Thymus (tissue), 11 donors: ENCODE data around the gene SYCE1. TPM values are rescaled to one million over a fixed set of nuclear protein-coding genes. Genes with fewer than 3 reads are reported as not detected.
"Not testable (repeated sequence)": the region's sequence is repeated elsewhere in the genome, so short reads cannot be mapped to it uniquely, and the experiment has no call there.

Experiments
- DNase-seq, 9 donors: peaks; one replicate each; pipeline ENCODE4 v3.0.0-alpha.2; 2013; ENCODE audit warnings: low spot score in 9 of 9, low read depth in 6 of 9, missing footprints in 1 of 9
- H3K27ac ChIP-seq, 2 donors: one replicate each; pipeline ENCODE4 v1.5.1; 2013; ENCODE audit warnings: control low read depth in 1 of 2, low read depth in 1 of 2, low read length in 1 of 2, mild to moderate bottlenecking in 1 of 2, moderate library complexity in 1 of 2
- H3K27me3 ChIP-seq, 2 donors: one replicate each; pipeline ENCODE4 v1.5.1; 2013; ENCODE audit warnings: low read length in 1 of 2; ENCODE audit not compliant: control insufficient read depth in 2 of 2, insufficient read depth in 1 of 2
- H3K36me3 ChIP-seq, 2 donors: one replicate each; pipeline ENCODE4 v1.5.1; 2013; ENCODE audit warnings: low read length in 1 of 2, mild to moderate bottlenecking in 1 of 2, moderate library complexity in 1 of 2; ENCODE audit not compliant: control insufficient read depth in 2 of 2, insufficient read depth in 2 of 2
- H3K4me1 ChIP-seq, 2 donors: one replicate each; pipeline ENCODE4 v1.5.1; 2013; ENCODE audit warnings: low read length in 2 of 2; ENCODE audit not compliant: control insufficient read depth in 2 of 2, insufficient read depth in 2 of 2
- H3K4me3 ChIP-seq, 2 donors: one replicate each; pipeline ENCODE4 v1.5.1; 2013; ENCODE audit warnings: low read length in 2 of 2, control low read depth in 1 of 2, mild to moderate bottlenecking in 1 of 2
- H3K9me3 ChIP-seq, 2 donors: one replicate each; pipeline ENCODE4 v1.5.1; 2013; ENCODE audit warnings: low read length in 1 of 2, mild to moderate bottlenecking in 1 of 2; ENCODE audit not compliant: control insufficient read depth in 2 of 2, insufficient read depth in 1 of 2
- WGBS: extraction: QIAGEN DNeasy Blood & Tissue Kit; methylation state at CpG from one replicate; pipeline ENCODE4 v1.1.7; 2013; 5-methylcytosine and 5-hydroxymethylcytosine counted together
- polyA plus RNA-seq: library from polyadenylated mRNA; stranded (reverse); fragments of 200-250 nt; gene quantifications from one replicate; pipeline ENCODE4 v1.2.3, GENCODE V29; 2013
- total RNA-seq: library from RNA; stranded (reverse); fragments of 120-200 nt; gene quantifications from one replicate; pipeline ENCODE4 v1.2.4, GENCODE V29; 2013
- donor health status: healthy.

The SYCE1 gene
- total and polyA plus RNA-seq, 2 donors = 0.41 TPM; not detected in 1

GRCh38 chr10:133567609-133568286, 2.4 kb upstream of the SYCE1 start:
- 95% methylated on average over 29 of the region's 29 CpGs for WGBS

GRCh38 chr10:133567119-133567518, 1.7 kb upstream of the SYCE1 start:
- no peak for DNase-seq
- Histone ChIP-seq H3K27ac (no peak overlapping the region), H3K36me3 (no peaks in the 10 kb centered on the region), H3K4me1 (no peaks in the 10 kb centered on the region), H3K4me3 (no peak overlapping the region), H3K9me3 (peaks cover 6 to 8% of the 10 kb centered on the region in 2 donors), H3K27me3 (peaks cover 0 to 3% of the 10 kb centered on the region in 2 donors)
- WGBS = 94% methylated on average over 5 of the region's 5 CpGs

More at GRCh38 chr10:133567609-133568286, 2.4 kb upstream of the SYCE1 start:
- Histone ChIP-seq H3K4me1 (no peaks in the 10 kb centered on the region), H3K36me3 (no peaks in the 10 kb centered on the region), H3K27ac (no peak overlapping the region), H3K9me3 (peaks cover 6 to 8% of the 10 kb centered on the region in 2 donors), H3K4me3 (no peak overlapping the region), H3K27me3 (peaks cover 0 to 3% of the 10 kb centered on the region in 2 donors)
- DNase-seq = no peak

- peaks cover 3 to 8% of the 10 kb centered on the region in 2 donors for H3K9me3 ChIP-seq
- WGBS = 94% methylated on average over 12 of the region's 12 CpGs
- no peaks in the 10 kb centered on the region for H3K4me1 ChIP-seq
- peaks cover 0 to 1% of the 10 kb centered on the region in 2 donors for H3K27me3 ChIP-seq
- DNase-seq = no peak
- H3K4me3 ChIP-seq = no peak overlapping the region
- H3K27ac ChIP-seq = no peak overlapping the region
- no peaks in the 10 kb centered on the region for H3K36me3 ChIP-seq
These were observed 567 bp downstream of the SYCE1 start for GRCh38 chr10:133564816-133565215.

GRCh38 chr10:133559216-133559615, 6.2 kb downstream of the SYCE1 start:
- no peaks in the 10 kb centered on the region for H3K36me3 ChIP-seq
- DNase-seq = no peak
- 93% methylated on average over 11 of the region's 11 CpGs for WGBS

GRCh38 chr10:133557381-133557780, 8.0 kb downstream of the SYCE1 start:
- Histone ChIP-seq H3K9me3 (no peaks in the 10 kb centered on the region), H3K27me3 (no peaks in the 10 kb centered on the region), H3K4me3 (no peak overlapping the region), H3K4me1 (no peaks in the 10 kb centered on the region), H3K36me3 (no peaks in the 10 kb centered on the region), H3K27ac (no peak overlapping the region)
- no peak for DNase-seq
- WGBS = 76% methylated on average over 3 of the region's 3 CpGs

More at GRCh38 chr10:133559216-133559615, 6.2 kb downstream of the SYCE1 start:
- H3K4me3 ChIP-seq = no peak overlapping the region
- no peak overlapping the region for H3K27ac ChIP-seq
- no peaks in the 10 kb centered on the region for H3K9me3 ChIP-seq
- H3K27me3 ChIP-seq = no peaks in the 10 kb centered on the region
- no peaks in the 10 kb centered on the region for H3K4me1 ChIP-seq

- Histone ChIP-seq H3K4me1 (no peaks in the 10 kb centered on the region), H3K27me3 (no peaks in the 10 kb centered on the region), H3K9me3 (no peaks in the 10 kb centered on the region), H3K27ac (no peak overlapping the region), H3K36me3 (no peaks in the 10 kb centered on the region), H3K4me3 (no peak overlapping the region)
- no peak for DNase-seq
- 70% methylated on average over 8 of the region's 8 CpGs for WGBS
These were observed 9.9 kb downstream of the SYCE1 start for GRCh38 chr10:133555521-133555920.

- no peaks in the 10 kb centered on the region for H3K36me3 ChIP-seq
- H3K4me1 ChIP-seq = no peaks in the 10 kb centered on the region
- H3K9me3 ChIP-seq = no peaks in the 10 kb centered on the region
- no peak overlapping the region for H3K27ac ChIP-seq
- H3K27me3 ChIP-seq = no peaks in the 10 kb centered on the region
- no peak overlapping the region for H3K4me3 ChIP-seq
- no peak for DNase-seq
- WGBS = 96% methylated on average over 4 of the region's 4 CpGs
These were observed 10.8 kb downstream of the SYCE1 start for GRCh38 chr10:133554600-133554999.

GRCh38 chr10:133544506-133544905, 20.9 kb downstream of the SYCE1 start:
- H3K4me1 ChIP-seq = no peaks in the 10 kb centered on the region
- no peaks in the 10 kb centered on the region for H3K27me3 ChIP-seq
- DNase-seq = peak in 1 of 9 donors; percentile 5
- 73% methylated on average over 1 of the region's 1 CpG for WGBS
- H3K9me3 ChIP-seq = peaks cover 0 to 1% of the 10 kb centered on the region in 2 donors
- H3K27ac ChIP-seq = no peak overlapping the region
- no peaks in the 10 kb centered on the region for H3K36me3 ChIP-seq
- H3K4me3 ChIP-seq = no peak overlapping the region

- H3K4me3 ChIP-seq, H3K9me3 ChIP-seq, H3K27ac ChIP-seq, H3K27me3 ChIP-seq, H3K4me1 ChIP-seq, H3K36me3 ChIP-seq, DNase-seq: not testable (repeated sequence)
- 87% methylated on average over 6 of the region's 6 CpGs for WGBS
These were observed 23.9 kb downstream of the SYCE1 start for GRCh38 chr10:133541441-133541975.
